H1 (cell line): ENCODE data around the gene TDRD9. TPM values are rescaled to one million over a fixed set of nuclear protein-coding genes. Genes with fewer than 3 reads are reported as not detected.

Experiments
- CTCF ChIA-PET: fragments of 300-600 bp; sonication (Branson Sonifier 250); formaldehyde crosslinking; loops from one replicate; lab custom pipeline; 2021; ENCODE audit not compliant: partially characterized antibody; lab: Charles Lee
- POLR2A ChIA-PET: fragments of 300-600 bp; sonication (Branson Sonifier 250); formaldehyde crosslinking; loops from one replicate; lab custom pipeline; 2021; ENCODE audit warnings: inconsistent platforms; ENCODE audit not compliant: partially characterized antibody; lab: Charles Lee
- DNase-seq, 2 experiments: peaks; one replicate each; pipeline versions ENCODE4 v3.0.0 to v3.0.0-alpha.2; 2010 to 2022; ENCODE audit warnings: low spot score in 2 of 2, low read depth in 1 of 2, mixed read lengths in 1 of 2
- FAIRE-seq: peaks from 2 replicates; lab custom pipeline; 2011; peaks lifted over from hg19 to GRCh38; lab: Jason Lieb, UNC
- H2AFZ ChIP-seq: 2 replicates; pipeline ENCODE4 v1.8.1; 2012; ENCODE audit warnings: low read length, inconsistent platforms
- H2AK5ac ChIP-seq: 2 replicates; pipeline ENCODE4 v1.6.1; 2013; ENCODE audit warnings: low read depth, low read length
- H2BK120ac ChIP-seq: replicated peaks from 2 replicates; pipeline ENCODE3; 2013; ENCODE audit warnings: low read depth, low read length, inconsistent platforms
- H2BK12ac ChIP-seq: 2 replicates; pipeline ENCODE4 v1.6.1; 2013; ENCODE audit warnings: low read depth, low read length
- H2BK15ac ChIP-seq: 2 replicates; pipeline ENCODE4 v1.6.1; 2013; ENCODE audit warnings: low read length
- H2BK20ac ChIP-seq: 2 replicates; pipeline ENCODE4 v1.6.1; 2013; ENCODE audit warnings: low read length
- H2BK5ac ChIP-seq: 2 replicates; pipeline ENCODE4 v1.6.1; 2013; ENCODE audit warnings: low read depth, low read length
- H3K14ac ChIP-seq: 2 replicates; pipeline ENCODE4 v1.6.1; 2013; ENCODE audit warnings: inconsistent platforms; ENCODE audit not compliant: insufficient read length
- H3K18ac ChIP-seq: 2 replicates; pipeline ENCODE4 v1.6.1; 2013; ENCODE audit warnings: low read length; ENCODE audit errors: extremely low read depth
- H3K23ac ChIP-seq: 2 replicates; pipeline ENCODE4 v1.6.1; 2013; ENCODE audit warnings: inconsistent platforms; ENCODE audit not compliant: insufficient read length
- H3K23me2 ChIP-seq: 2 replicates; pipeline ENCODE4 v1.6.1; 2013; ENCODE audit warnings: low read depth, low read length
- H3K27ac ChIP-seq: 2 replicates; pipeline ENCODE4 v1.6.1; 2011; ENCODE audit warnings: low read depth, low read length, inconsistent platforms
- H3K27me3 ChIP-seq, 4 experiments: replicated peaks in 1 of 4; 1 replicate in 1 of 4; 2 replicates in 3 of 4; pipeline versions ENCODE4 v1.6.1 to v1.8.1; 2011 to 2013; ENCODE audit warnings: low read length in 3 of 4, mild to moderate bottlenecking in 3 of 4, inconsistent platforms in 2 of 4, mixed read lengths in 2 of 4, moderate library complexity in 1 of 4; ENCODE audit not compliant: control insufficient read depth in 3 of 4, insufficient read depth in 3 of 4; ENCODE audit errors: extremely low read depth in 1 of 4
- H3K36me3 ChIP-seq, 4 experiments: 2 replicates each; pipeline versions ENCODE4 v1.6.1 to v1.8.1; 2011 to 2013; ENCODE audit warnings: mild to moderate bottlenecking in 4 of 4, low read length in 3 of 4, moderate library complexity in 2 of 4, control low read depth in 1 of 4, inconsistent platforms in 1 of 4; ENCODE audit not compliant: insufficient read depth in 4 of 4, control insufficient read depth in 2 of 4
- H3K4ac ChIP-seq: replicated peaks from 2 replicates; pipeline ENCODE3; 2013; ENCODE audit warnings: low read length, low read depth, mixed read lengths, inconsistent platforms; ENCODE audit not compliant: insufficient read length
- H3K4me1 ChIP-seq, 4 experiments: replicated peaks in 1 of 4; 1 replicate in 1 of 4; 2 replicates in 3 of 4; pipeline versions ENCODE4 v1.6.1 to v1.8.1; 2011 to 2013; ENCODE audit warnings: low read length in 3 of 4, inconsistent platforms in 2 of 4, mixed read lengths in 1 of 4; ENCODE audit not compliant: insufficient read depth in 4 of 4, control insufficient read depth in 3 of 4
- H3K4me2 ChIP-seq, 2 experiments: 2 replicates each; pipeline versions ENCODE4 v1.6.1 to v1.8.1; 2011 to 2013; ENCODE audit warnings: low read depth in 2 of 2, low read length in 2 of 2, control low read depth in 1 of 2, inconsistent platforms in 1 of 2, mild to moderate bottlenecking in 1 of 2; ENCODE audit not compliant: insufficient read depth in 1 of 2
- H3K4me3 ChIP-seq, 4 experiments: fragments of 200-600, 300-600 bp in 1 of 4; sonication (generic), shearing (Covaris generic), sonication (Bioruptor Twin) in 1 of 4; 2 replicates each; pipeline versions ENCODE4 v1.5.1 to v1.8.1; 2011 to 2016; ENCODE audit warnings: low read length in 4 of 4, low read depth in 3 of 4, control low read depth in 2 of 4, inconsistent platforms in 2 of 4, mild to moderate bottlenecking in 2 of 4, mixed read lengths in 1 of 4, moderate library complexity in 1 of 4; ENCODE audit not compliant: insufficient read depth in 2 of 4; ENCODE audit errors: extremely low read depth in 1 of 4
- H3K56ac ChIP-seq: replicated peaks from 2 replicates; pipeline ENCODE3; 2013; ENCODE audit warnings: low read depth, mild to moderate bottlenecking, mixed read lengths, low read length, inconsistent platforms; ENCODE audit not compliant: insufficient read length
- H3K79me1 ChIP-seq: 2 replicates; pipeline ENCODE4 v1.6.1; 2013; ENCODE audit warnings: low read depth, low read length, control low read depth
- H3K79me2 ChIP-seq, 2 experiments: 2 replicates each; pipeline versions ENCODE4 v1.6.1 to v1.8.1; 2012 to 2013; ENCODE audit warnings: low read length in 2 of 2, mild to moderate bottlenecking in 2 of 2, inconsistent platforms in 1 of 2; ENCODE audit not compliant: insufficient read depth in 2 of 2, control insufficient read depth in 1 of 2
- H3K9ac ChIP-seq, 4 experiments: replicated peaks in 1 of 4; 1 replicate in 1 of 4; 2 replicates in 3 of 4; pipeline versions ENCODE4 v1.6.1 to v1.8.1; 2011 to 2013; ENCODE audit warnings: low read depth in 3 of 4, low read length in 3 of 4, control low read depth in 2 of 4, mild to moderate bottlenecking in 2 of 4, moderate library complexity in 2 of 4, inconsistent platforms in 1 of 4; ENCODE audit errors: extremely low read depth in 1 of 4
- H3K9me3 ChIP-seq, 2 experiments: 2 replicates each; pipeline versions ENCODE4 v1.6.1 to v1.8.1; 2012 to 2013; ENCODE audit warnings: mild to moderate bottlenecking in 2 of 2, moderate library complexity in 2 of 2, control low read depth in 1 of 2, inconsistent platforms in 1 of 2, low read depth in 1 of 2, low read length in 1 of 2, mixed read lengths in 1 of 2; ENCODE audit not compliant: insufficient read depth in 2 of 2
- H4K20me1 ChIP-seq, 2 experiments: replicated peaks in 1 of 2; 2 replicates each; pipeline versions ENCODE3 to v1.8.1; 2011 to 2013; ENCODE audit warnings: inconsistent platforms in 2 of 2, low read length in 2 of 2, mild to moderate bottlenecking in 1 of 2; ENCODE audit not compliant: insufficient read depth in 2 of 2, control insufficient read depth in 1 of 2
- H4K5ac ChIP-seq: 2 replicates; pipeline ENCODE4 v1.6.1; 2013; ENCODE audit warnings: low read length, low read depth, mixed read lengths, inconsistent platforms; ENCODE audit not compliant: insufficient read length
- H4K8ac ChIP-seq: 2 replicates; pipeline ENCODE4 v1.8.0; 2013; ENCODE audit warnings: mild to moderate bottlenecking, moderate library complexity, low read length, inconsistent platforms; ENCODE audit not compliant: insufficient read depth; ENCODE audit errors: extremely low read depth
- H4K91ac ChIP-seq: replicated peaks from 2 replicates; pipeline ENCODE3; 2013; ENCODE audit warnings: low read length, mixed read lengths, inconsistent platforms; ENCODE audit not compliant: insufficient read length
- JUND ChIP-seq: IDR thresholded peaks from 2 replicates; pipeline ENCODE4 v1.6.1; 2011; ENCODE audit warnings: mild to moderate bottlenecking, improper control_type of control experiment, low read length
- SP1 ChIP-seq: IDR thresholded peaks from 2 replicates; pipeline ENCODE4 v1.6.1; 2011; ENCODE audit warnings: low read depth, low read length
- WGBS, 2 experiments: shearing (Covaris generic) in 1 of 2; methylation state at CpG; one replicate each; pipeline versions ENCODE4 v1.1.6 to v1.1.7; 2013 to 2015; ENCODE audit warnings: low lambda C conversion rate in 2 of 2, mixed read lengths in 2 of 2, inconsistent platforms in 1 of 2, low coverage in 1 of 2, missing lambda C conversion rate in 1 of 2; ENCODE audit not compliant: insufficient replicate concordance in 2 of 2, insufficient coverage in 1 of 2, insufficient read length in 1 of 2; ENCODE audit errors: extremely low coverage in 1 of 2, missing lambda C conversion rate in 1 of 2; 5-methylcytosine and 5-hydroxymethylcytosine counted together
- polyA plus RNA-seq, 7 experiments: library from polyadenylated mRNA; depleted of rRNA in 3 of 7; stranded (reverse) in 5 of 7; unstranded in 2 of 7; fragments of >200 nt in 5 of 7; fragments of 200-250 nt in 2 of 7; gene quantifications; 1 replicate in 5 of 7; 2 replicates in 1 of 7; 4 replicates in 1 of 7; pipeline versions ENCODE4 v1.2.1 to v1.2.3, GENCODE V29; 2011 to 2013; ENCODE audit warnings: missing spikeins in 2 of 7, mixed read lengths in 2 of 7
- total RNA-seq: library from RNA; stranded (reverse); fragmentation: NEBNext Ultra II Directional; extraction: Animal tissue kit (Norgen Biotek cat#: 25700); gene quantifications from 2 replicates; pipeline ENCODE4 v1.2.1, GENCODE V29; 2021

Gene TDRD9
- total and polyA plus RNA-seq, 2 of the 8 experiments (the other 6 are each of a cell fraction or from before 2014, with no cell fraction given) = not detected

- Histone ChIP-seq H2AK5ac (no peak overlapping the region), H3K9me3 (no peaks in the 10 kb centered on the region), H2BK20ac (no peak overlapping the region), H4K20me1 (no peaks in the 10 kb centered on the region), H4K8ac (no peak overlapping the region), H3K56ac (no peak overlapping the region), H2BK5ac (no peak overlapping the region), H3K27me3 (no peaks in the 10 kb centered on the region), H3K27ac (no peak overlapping the region), H2BK120ac (no peak overlapping the region), H3K4ac (no peak overlapping the region), H3K9ac (no peak overlapping the region), H3K79me1 (no peaks in the 10 kb centered on the region), H3K4me2 (no peak overlapping the region), H4K5ac (no peak overlapping the region), H2AFZ (peak overlapping the region; percentile 15; the same call in 1 of the 2 replicates), H3K23me2 (no peaks in the 10 kb centered on the region; the same call in 1 of the 2 replicates), H3K79me2 (no peaks in the 10 kb centered on the region), H4K91ac (no peak overlapping the region), H3K23ac (no peak overlapping the region), H3K18ac (no peak overlapping the region), H3K36me3 (no peaks in the 10 kb centered on the region), H2BK12ac (no peak overlapping the region), H3K4me3 (no peak overlapping the region), H3K4me1 (no peaks in the 10 kb centered on the region), H2BK15ac (no peak overlapping the region), H3K14ac (no peak overlapping the region)
- FAIRE-seq (no peak), DNase-seq (no peak)
- CTCF ChIA-PET = interaction anchor here (1.3 kb wide), 1 partner anchor 39 kb away, joined by 3 read pairs; no protein-coding TSS in a partner anchor
- TF ChIP-seq JUND (no peak), SP1 (no peak)
- POLR2A ChIA-PET = no interaction called here
- 80% methylated on average over 5 of the region's 5 CpGs; no CpG with 5 or more reads in 1 of the 2 experiments for WGBS, 2 experiments
Measured at GRCh38 chr14:103961928-103962578, 33.8 kb downstream of the TDRD9 start.
